HL-60 (cell line): Measurements from ENCODE around the gene MAEA.

Experiments
- GABPA ChIP-seq: IDR thresholded peaks from 2 replicates; pipeline ENCODE4 v1.6.1; 2012; ENCODE audit warnings: low read depth
- POLR2AphosphoS5 ChIP-seq: IDR thresholded peaks from 2 replicates; pipeline ENCODE4 v1.6.1; 2012; ENCODE audit warnings: low read depth
- SPI1 ChIP-seq: IDR thresholded peaks from 2 replicates; pipeline ENCODE4 v1.6.1; 2012; ENCODE audit warnings: low read depth, mild to moderate bottlenecking, borderline replicate concordance
- TF ChIP-seq, protein P1 (sequence below): IDR thresholded peaks from one replicate; pipeline ENCODE4 v1.5.1; 2011; ENCODE audit warnings: low read length, control low read depth, inconsistent platforms; ENCODE audit not compliant: insufficient read depth
- TF ChIP-seq, protein P2 (sequence below): IDR thresholded peaks from 2 replicates; pipeline ENCODE4 v1.6.1; 2012; ENCODE audit warnings: low read depth; ENCODE audit not compliant: insufficient replicate concordance

- TF ChIP-seq, protein P1, sequence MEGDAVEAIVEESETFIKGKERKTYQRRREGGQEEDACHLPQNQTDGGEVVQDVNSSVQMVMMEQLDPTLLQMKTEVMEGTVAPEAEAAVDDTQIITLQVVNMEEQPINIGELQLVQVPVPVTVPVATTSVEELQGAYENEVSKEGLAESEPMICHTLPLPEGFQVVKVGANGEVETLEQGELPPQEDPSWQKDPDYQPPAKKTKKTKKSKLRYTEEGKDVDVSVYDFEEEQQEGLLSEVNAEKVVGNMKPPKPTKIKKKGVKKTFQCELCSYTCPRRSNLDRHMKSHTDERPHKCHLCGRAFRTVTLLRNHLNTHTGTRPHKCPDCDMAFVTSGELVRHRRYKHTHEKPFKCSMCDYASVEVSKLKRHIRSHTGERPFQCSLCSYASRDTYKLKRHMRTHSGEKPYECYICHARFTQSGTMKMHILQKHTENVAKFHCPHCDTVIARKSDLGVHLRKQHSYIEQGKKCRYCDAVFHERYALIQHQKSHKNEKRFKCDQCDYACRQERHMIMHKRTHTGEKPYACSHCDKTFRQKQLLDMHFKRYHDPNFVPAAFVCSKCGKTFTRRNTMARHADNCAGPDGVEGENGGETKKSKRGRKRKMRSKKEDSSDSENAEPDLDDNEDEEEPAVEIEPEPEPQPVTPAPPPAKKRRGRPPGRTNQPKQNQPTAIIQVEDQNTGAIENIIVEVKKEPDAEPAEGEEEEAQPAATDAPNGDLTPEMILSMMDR, result no peak
- TF ChIP-seq GABPA, result no peak
- TF ChIP-seq, protein P2, sequence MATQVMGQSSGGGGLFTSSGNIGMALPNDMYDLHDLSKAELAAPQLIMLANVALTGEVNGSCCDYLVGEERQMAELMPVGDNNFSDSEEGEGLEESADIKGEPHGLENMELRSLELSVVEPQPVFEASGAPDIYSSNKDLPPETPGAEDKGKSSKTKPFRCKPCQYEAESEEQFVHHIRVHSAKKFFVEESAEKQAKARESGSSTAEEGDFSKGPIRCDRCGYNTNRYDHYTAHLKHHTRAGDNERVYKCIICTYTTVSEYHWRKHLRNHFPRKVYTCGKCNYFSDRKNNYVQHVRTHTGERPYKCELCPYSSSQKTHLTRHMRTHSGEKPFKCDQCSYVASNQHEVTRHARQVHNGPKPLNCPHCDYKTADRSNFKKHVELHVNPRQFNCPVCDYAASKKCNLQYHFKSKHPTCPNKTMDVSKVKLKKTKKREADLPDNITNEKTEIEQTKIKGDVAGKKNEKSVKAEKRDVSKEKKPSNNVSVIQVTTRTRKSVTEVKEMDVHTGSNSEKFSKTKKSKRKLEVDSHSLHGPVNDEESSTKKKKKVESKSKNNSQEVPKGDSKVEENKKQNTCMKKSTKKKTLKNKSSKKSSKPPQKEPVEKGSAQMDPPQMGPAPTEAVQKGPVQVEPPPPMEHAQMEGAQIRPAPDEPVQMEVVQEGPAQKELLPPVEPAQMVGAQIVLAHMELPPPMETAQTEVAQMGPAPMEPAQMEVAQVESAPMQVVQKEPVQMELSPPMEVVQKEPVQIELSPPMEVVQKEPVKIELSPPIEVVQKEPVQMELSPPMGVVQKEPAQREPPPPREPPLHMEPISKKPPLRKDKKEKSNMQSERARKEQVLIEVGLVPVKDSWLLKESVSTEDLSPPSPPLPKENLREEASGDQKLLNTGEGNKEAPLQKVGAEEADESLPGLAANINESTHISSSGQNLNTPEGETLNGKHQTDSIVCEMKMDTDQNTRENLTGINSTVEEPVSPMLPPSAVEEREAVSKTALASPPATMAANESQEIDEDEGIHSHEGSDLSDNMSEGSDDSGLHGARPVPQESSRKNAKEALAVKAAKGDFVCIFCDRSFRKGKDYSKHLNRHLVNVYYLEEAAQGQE, result no peak
- TF ChIP-seq POLR2AphosphoS5, result no peak
- TF ChIP-seq SPI1, result no peak
Measured at GRCh38 chr4:1269209-1269608, 20.5 kb upstream of the MAEA start.
